HepG2 (cell line): ENCODE results near the gene C20orf204. TPM values are rescaled to one million over a fixed set of nuclear protein-coding genes. Genes with fewer than 3 reads are reported as not detected.
A peak's percentile ranks its signal among the peaks of the same experiment; 100 is the strongest.

Experiments used
- ARNT ChIP-seq: fragments of 450-650 bp; IDR thresholded peaks from 2 replicates; pipeline ENCODE4 v1.6.1; 2017
- ATM ChIP-seq: fragments of 450-650 bp; IDR thresholded peaks from 2 replicates; pipeline ENCODE4 v1.7.1; 2017; ENCODE audit warnings: mild to moderate bottlenecking, borderline replicate concordance
- BORCS8-MEF2B ChIP-seq: sonication (generic); formaldehyde crosslinking; IDR thresholded peaks from 2 replicates; pipeline ENCODE4 v1.8.0; 2022; ENCODE audit warnings: mild to moderate bottlenecking, missing genetic modification reagents
- CEBPG ChIP-seq: IDR thresholded peaks from 2 replicates; pipeline ENCODE4 v1.6.1; 2016
- CREM ChIP-seq, 2 experiments: sonication (generic) in 1 of 2; formaldehyde crosslinking in 1 of 2; IDR thresholded peaks; 2 replicates each; pipeline versions ENCODE4 v1.4.0 to v1.6.1; 2016 to 2020; ENCODE audit warnings: antibody characterized with exemption in 1 of 2, mild to moderate bottlenecking in 1 of 2, missing genetic modification reagents in 1 of 2
- FOXK2 ChIP-seq: fragments of 450-650 bp; IDR thresholded peaks from 2 replicates; pipeline ENCODE4 v1.6.1; 2016
- GATAD2A ChIP-seq: IDR thresholded peaks from 2 replicates; pipeline ENCODE4 v1.6.1; 2016
- GZF1 ChIP-seq: sonication (generic); formaldehyde crosslinking; IDR thresholded peaks from 2 replicates; pipeline ENCODE4 v1.5.1; 2020; ENCODE audit warnings: mild to moderate bottlenecking, missing genetic modification reagents
- HMG20B ChIP-seq: conservative IDR thresholded peaks from 2 replicates; pipeline ENCODE4 v1.6.1; 2016; ENCODE audit warnings: missing genetic modification reagents, missing compliant biosample characterization
- MAFG ChIP-seq: sonication (generic); formaldehyde crosslinking; IDR thresholded peaks from 2 replicates; pipeline ENCODE4 v1.5.1; 2020; ENCODE audit warnings: mild to moderate bottlenecking, missing genetic modification reagents
- NONO ChIP-seq, 2 experiments: fragments of 450-650 bp in 1 of 2; sonication (generic) in 1 of 2; formaldehyde crosslinking in 1 of 2; IDR thresholded peaks in 1 of 2; conservative IDR thresholded peaks in 1 of 2; 2 replicates each; pipeline versions ENCODE4 v1.6.1 to v1.8.0; 2017 to 2022; ENCODE audit warnings: mild to moderate bottlenecking in 1 of 2, missing genetic modification reagents in 1 of 2, moderate library complexity in 1 of 2
- PHF21A ChIP-seq: sonication (generic); formaldehyde crosslinking; IDR thresholded peaks from 2 replicates; pipeline ENCODE4 v1.5.0; 2020; ENCODE audit warnings: mild to moderate bottlenecking, missing genetic modification reagents
- RXRB ChIP-seq: IDR thresholded peaks from 2 replicates; pipeline ENCODE4 v1.6.1; 2016; ENCODE audit warnings: borderline replicate concordance, missing genetic modification reagents, missing compliant biosample characterization
- SIX4 ChIP-seq: sonication (generic); formaldehyde crosslinking; IDR thresholded peaks from 2 replicates; pipeline ENCODE4 v1.4.0; 2020; ENCODE audit warnings: missing genetic modification reagents
- SRF ChIP-seq: IDR thresholded peaks from 2 replicates; pipeline ENCODE4 v1.6.1; 2011; ENCODE audit warnings: mild to moderate bottlenecking, low read depth, low read length, moderate library complexity
- STAT5B ChIP-seq: sonication (generic); formaldehyde crosslinking; IDR thresholded peaks from 2 replicates; pipeline ENCODE4 v1.4.0; 2020; ENCODE audit warnings: missing genetic modification reagents
- TBL1XR1 ChIP-seq: fragments of 150-350 bp; IDR thresholded peaks from 2 replicates; pipeline ENCODE4 v1.6.1; 2014; ENCODE audit warnings: borderline replicate concordance, low read length; ENCODE audit not compliant: partially characterized antibody
- TCF7L2 ChIP-seq: IDR thresholded peaks from 2 replicates; pipeline ENCODE4 v1.6.1; 2011; ENCODE audit warnings: mild to moderate bottlenecking, low read depth, low read length, moderate library complexity
- ZNF17 ChIP-seq: sonication (generic); formaldehyde crosslinking; IDR thresholded peaks from 2 replicates; pipeline ENCODE4 v1.5.0; 2020; ENCODE audit warnings: mild to moderate bottlenecking, missing genetic modification reagents
- ZNF224 ChIP-seq: sonication (generic); formaldehyde crosslinking; IDR thresholded peaks from 2 replicates; pipeline ENCODE4 v1.5.0; 2020; ENCODE audit warnings: mild to moderate bottlenecking, missing genetic modification reagents
- ZNF430 ChIP-seq: sonication (generic); formaldehyde crosslinking; IDR thresholded peaks from 2 replicates; pipeline ENCODE4 v1.9.0; 2021; ENCODE audit warnings: mild to moderate bottlenecking, missing genetic modification reagents
- polyA plus RNA-seq, 8 experiments: library from polyadenylated mRNA; depleted of rRNA in 3 of 8; stranded (reverse) in 7 of 8; unstranded in 1 of 8; fragments of >200 nt; fragmentation: Illumina TruSeq in 4 of 8; extraction: Trizol in 4 of 8; gene quantifications; 2 replicates each; pipeline versions ENCODE4 v1.2.1 to v1.2.3, GENCODE V29; 2011 to 2016; ENCODE audit warnings: low read depth in 4 of 8, missing spikeins in 1 of 8, mixed read lengths in 1 of 8; ENCODE audit not compliant: insufficient read depth in 1 of 8
- total RNA-seq, 5 experiments: library from RNA; depleted of rRNA; stranded (reverse); fragments of >200 nt; fragmentation: Illumina TruSeq; extraction: Trizol; gene quantifications; 2 replicates each; pipeline ENCODE4 v1.2.3, GENCODE V29; 2016; ENCODE audit warnings: low read depth in 1 of 5
- TF ChIP-seq, protein P1 (sequence below): fragments of 450-650 bp; IDR thresholded peaks from 2 replicates; pipeline ENCODE4 v1.6.1; 2017; ENCODE audit warnings: mild to moderate bottlenecking
- TF ChIP-seq, protein P2 (sequence below): sonication (generic); formaldehyde crosslinking; conservative IDR thresholded peaks from 2 replicates; pipeline ENCODE4 v1.8.0; 2022; ENCODE audit warnings: mild to moderate bottlenecking, moderate library complexity, missing genetic modification reagents
- TF ChIP-seq, protein P3 (sequence below): sonication (generic); formaldehyde crosslinking; IDR thresholded peaks from 2 replicates; pipeline ENCODE4 v1.4.0; 2020; ENCODE audit warnings: missing genetic modification reagents

The C20orf204 gene
- total and polyA plus RNA-seq, 2 of the 13 experiments (the other 11 are each of a cell fraction or from before 2014, with no cell fraction given), result 22.1 to 80.0 TPM

DNA sequence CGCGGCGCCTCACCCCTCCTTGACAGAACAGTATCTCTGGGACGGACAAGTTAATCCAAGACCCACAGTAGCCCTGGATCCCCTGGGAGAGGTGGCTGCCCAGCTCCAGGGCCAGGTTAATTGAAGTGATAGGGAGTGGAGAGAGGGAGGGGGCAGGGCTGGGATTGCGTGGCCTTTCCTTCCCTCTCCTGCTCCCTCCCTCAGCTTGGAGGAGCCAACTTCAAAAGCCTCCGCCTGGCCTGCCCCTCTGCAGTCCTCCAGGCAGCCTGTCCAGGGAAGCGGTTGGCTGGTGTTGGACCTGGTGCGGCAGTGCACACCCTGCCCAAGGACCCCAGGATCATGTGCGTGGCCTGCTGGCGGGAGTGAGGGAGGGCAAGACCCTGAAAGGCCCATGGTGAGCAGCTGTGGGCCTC, at the start of gene C20orf204 (continued):
- TF ChIP-seq ZNF17 (CRISPR knock-in tag) (no peak), CREM (IDR thresholded peaks at IDR 0.05) (no peak), CREM (CRISPR knock-in tag; IDR thresholded peaks at IDR 0.05) (no peak), PHF21A (CRISPR knock-in tag) (peak; percentile 78; the same call in 1 of the 2 replicates), NONO (IDR thresholded peaks at IDR 0.05) (no peak), NONO (CRISPR knock-in tag; conservative IDR thresholded peaks at IDR 0.05) (peak; percentile 98), ZNF224 (CRISPR knock-in tag) (peak; percentile 93), CEBPG (peak; percentile 84), GATAD2A (peak; percentile 87), FOXK2 (no peak), BORCS8-MEF2B (CRISPR knock-in tag) (0 out of 2 replicates have a peak, but pooled peaks have one; percentile 43), SIX4 (no peak; the same call in 1 of the 2 replicates), TCF7L2 (peak; percentile 89), STAT5B (CRISPR knock-in tag) (no peak; the same call in 1 of the 2 replicates), ARNT (no peak), ZNF430 (CRISPR knock-in tag) (no peak; the same call in 1 of the 2 replicates), RXRB (CRISPR knock-in tag) (peak; percentile 77), HMG20B (CRISPR knock-in tag) (peak; percentile 40), MAFG (CRISPR knock-in tag) (no peak), TBL1XR1 (no peak), ATM (no peak), SRF (no peak), GZF1 (CRISPR knock-in tag) (0 out of 2 replicates have a peak, but pooled peaks have one; percentile 13)
- TF ChIP-seq, protein P1, sequence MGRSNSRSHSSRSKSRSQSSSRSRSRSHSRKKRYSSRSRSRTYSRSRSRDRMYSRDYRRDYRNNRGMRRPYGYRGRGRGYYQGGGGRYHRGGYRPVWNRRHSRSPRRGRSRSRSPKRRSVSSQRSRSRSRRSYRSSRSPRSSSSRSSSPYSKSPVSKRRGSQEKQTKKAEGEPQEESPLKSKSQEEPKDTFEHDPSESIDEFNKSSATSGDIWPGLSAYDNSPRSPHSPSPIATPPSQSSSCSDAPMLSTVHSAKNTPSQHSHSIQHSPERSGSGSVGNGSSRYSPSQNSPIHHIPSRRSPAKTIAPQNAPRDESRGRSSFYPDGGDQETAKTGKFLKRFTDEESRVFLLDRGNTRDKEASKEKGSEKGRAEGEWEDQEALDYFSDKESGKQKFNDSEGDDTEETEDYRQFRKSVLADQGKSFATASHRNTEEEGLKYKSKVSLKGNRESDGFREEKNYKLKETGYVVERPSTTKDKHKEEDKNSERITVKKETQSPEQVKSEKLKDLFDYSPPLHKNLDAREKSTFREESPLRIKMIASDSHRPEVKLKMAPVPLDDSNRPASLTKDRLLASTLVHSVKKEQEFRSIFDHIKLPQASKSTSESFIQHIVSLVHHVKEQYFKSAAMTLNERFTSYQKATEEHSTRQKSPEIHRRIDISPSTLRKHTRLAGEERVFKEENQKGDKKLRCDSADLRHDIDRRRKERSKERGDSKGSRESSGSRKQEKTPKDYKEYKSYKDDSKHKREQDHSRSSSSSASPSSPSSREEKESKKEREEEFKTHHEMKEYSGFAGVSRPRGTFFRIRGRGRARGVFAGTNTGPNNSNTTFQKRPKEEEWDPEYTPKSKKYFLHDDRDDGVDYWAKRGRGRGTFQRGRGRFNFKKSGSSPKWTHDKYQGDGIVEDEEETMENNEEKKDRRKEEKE, result no peak
- TF ChIP-seq, protein P2, sequence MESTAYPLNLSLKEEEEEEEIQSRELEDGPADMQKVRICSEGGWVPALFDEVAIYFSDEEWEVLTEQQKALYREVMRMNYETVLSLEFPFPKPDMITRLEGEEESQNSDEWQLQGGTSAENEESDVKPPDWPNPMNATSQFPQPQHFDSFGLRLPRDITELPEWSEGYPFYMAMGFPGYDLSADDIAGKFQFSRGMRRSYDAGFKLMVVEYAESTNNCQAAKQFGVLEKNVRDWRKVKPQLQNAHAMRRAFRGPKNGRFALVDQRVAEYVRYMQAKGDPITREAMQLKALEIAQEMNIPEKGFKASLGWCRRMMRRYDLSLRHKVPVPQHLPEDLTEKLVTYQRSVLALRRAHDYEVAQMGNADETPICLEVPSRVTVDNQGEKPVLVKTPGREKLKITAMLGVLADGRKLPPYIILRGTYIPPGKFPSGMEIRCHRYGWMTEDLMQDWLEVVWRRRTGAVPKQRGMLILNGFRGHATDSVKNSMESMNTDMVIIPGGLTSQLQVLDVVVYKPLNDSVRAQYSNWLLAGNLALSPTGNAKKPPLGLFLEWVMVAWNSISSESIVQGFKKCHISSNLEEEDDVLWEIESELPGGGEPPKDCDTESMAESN (CRISPR knock-in tag), result peak; percentile 71; the same call in 1 of the 2 replicates
- TF ChIP-seq, protein P3, sequence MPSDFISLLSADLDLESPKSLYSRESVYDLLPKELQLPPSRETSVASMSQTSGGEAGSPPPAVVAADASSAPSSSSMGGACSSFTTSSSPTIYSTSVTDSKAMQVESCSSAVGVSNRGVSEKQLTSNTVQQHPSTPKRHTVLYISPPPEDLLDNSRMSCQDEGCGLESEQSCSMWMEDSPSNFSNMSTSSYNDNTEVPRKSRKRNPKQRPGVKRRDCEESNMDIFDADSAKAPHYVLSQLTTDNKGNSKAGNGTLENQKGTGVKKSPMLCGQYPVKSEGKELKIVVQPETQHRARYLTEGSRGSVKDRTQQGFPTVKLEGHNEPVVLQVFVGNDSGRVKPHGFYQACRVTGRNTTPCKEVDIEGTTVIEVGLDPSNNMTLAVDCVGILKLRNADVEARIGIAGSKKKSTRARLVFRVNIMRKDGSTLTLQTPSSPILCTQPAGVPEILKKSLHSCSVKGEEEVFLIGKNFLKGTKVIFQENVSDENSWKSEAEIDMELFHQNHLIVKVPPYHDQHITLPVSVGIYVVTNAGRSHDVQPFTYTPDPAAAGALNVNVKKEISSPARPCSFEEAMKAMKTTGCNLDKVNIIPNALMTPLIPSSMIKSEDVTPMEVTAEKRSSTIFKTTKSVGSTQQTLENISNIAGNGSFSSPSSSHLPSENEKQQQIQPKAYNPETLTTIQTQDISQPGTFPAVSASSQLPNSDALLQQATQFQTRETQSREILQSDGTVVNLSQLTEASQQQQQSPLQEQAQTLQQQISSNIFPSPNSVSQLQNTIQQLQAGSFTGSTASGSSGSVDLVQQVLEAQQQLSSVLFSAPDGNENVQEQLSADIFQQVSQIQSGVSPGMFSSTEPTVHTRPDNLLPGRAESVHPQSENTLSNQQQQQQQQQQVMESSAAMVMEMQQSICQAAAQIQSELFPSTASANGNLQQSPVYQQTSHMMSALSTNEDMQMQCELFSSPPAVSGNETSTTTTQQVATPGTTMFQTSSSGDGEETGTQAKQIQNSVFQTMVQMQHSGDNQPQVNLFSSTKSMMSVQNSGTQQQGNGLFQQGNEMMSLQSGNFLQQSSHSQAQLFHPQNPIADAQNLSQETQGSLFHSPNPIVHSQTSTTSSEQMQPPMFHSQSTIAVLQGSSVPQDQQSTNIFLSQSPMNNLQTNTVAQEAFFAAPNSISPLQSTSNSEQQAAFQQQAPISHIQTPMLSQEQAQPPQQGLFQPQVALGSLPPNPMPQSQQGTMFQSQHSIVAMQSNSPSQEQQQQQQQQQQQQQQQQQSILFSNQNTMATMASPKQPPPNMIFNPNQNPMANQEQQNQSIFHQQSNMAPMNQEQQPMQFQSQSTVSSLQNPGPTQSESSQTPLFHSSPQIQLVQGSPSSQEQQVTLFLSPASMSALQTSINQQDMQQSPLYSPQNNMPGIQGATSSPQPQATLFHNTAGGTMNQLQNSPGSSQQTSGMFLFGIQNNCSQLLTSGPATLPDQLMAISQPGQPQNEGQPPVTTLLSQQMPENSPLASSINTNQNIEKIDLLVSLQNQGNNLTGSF (CRISPR knock-in tag), result no peak
